Measurements from ENCODE around the gene FBXL17.

The FBXL17 gene

DNA sequence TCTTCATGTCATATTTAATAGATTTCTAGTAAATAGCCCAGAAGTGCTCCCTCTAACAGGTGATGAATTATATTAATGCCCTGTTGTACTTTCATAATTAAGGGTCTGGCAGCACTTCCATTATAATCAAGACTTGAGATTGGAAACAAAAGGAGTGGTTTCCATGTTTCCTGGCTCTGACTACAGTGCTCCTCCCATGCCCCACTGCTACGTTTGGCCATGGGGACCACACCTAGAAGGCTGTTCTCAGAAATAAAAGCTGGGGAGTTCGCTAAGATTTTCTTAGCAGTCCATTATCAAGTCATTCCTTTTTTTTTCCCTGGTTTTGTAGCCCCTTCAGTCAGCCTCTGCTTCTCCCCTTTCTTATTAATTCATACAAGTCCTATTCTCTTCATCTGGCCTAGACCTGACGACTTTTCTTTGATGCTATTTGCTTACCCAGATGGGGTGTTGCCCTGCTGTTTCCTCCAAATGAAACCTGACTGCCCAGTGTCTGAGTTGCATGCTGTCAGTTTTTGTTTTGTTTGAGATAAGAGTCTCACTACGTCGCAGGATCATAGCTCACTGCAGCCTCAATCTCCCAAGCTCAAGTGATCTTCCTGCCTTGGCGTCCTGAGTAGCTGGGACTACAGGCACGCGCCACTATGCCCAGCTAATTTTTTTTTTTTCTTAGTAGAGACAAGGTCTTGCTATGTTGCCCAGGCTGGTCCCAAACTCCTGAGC is 399.0 kb downstream of the FBXL17 start:
- no peak for DNase-seq

DNA sequence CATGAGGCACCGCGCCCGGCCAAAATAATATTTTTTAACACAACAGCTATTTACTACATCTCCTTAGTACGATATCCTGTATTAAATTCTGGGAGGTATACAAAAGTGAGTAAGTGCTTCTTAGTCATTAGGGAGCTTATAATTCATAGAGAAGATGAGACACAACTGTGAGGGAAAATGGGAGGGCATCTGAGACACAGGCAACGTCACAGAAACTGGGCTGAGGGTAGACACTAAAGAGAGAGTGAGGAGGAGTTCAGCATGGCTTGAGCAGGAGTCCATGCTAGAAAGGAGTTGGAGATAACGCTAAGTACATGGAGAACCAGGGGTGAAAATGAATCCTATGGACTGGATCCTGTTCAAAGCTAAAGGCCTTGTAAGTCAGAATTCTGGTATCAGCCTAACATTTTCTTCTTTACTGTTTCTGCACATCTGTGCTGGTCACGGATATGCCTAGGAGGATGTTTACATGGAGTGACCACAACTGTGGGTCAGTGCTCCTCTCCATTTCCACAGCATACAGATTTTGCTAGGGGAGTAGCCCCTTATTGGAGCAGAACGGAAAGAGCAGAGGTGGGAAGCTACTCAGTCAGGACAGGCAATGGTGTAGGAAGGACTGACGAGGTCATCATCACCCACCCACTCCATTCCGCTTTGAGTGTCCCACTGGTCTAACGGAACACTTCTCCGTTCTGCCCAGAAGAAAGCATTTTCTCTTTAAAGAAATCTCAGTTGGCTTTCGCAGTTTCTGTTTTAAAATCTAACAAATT is 400.8 kb downstream of the FBXL17 start:
- DNase-seq, result no peak

DNA sequence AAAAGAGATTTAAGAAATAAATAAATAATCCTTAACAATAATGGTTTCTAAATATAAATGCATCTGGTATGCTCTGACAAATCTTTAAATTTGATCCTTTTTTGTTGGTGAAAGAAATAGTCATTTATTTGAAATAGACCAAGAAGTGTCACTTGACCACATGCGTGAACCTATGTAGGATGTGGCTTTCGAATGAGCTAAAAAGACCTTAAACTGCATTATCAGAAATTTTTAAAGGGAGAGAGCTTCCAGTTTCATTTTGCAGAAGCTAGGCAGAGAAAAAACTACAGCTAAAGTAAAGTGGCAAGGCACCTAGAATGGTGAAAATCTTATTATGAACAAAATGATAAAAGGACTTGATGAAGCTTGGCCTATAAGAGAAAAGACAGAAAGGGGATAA is 402.0 kb downstream of the FBXL17 start:
- DNase-seq, result no peak

DNA sequence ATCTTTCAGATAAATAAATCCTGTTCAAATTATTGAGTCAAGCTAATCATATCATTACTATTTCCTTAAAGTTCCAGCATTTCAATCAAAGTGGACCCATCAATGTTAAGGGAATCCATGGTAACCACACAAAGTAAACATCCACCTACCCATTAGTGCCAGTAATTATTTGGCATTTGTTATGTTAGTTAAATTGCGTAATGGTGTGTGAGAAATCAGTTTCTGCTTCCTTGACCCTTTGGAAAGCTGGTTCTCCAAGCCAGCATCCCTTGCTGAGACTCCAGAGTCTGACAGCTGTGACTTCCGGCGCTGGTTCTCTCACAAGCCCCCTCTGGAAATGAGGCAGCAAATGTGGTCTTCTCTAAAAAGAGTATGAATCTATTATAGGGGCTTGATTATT is 402.6 kb downstream of the FBXL17 start:
- DNase-seq, result no peak

DNA sequence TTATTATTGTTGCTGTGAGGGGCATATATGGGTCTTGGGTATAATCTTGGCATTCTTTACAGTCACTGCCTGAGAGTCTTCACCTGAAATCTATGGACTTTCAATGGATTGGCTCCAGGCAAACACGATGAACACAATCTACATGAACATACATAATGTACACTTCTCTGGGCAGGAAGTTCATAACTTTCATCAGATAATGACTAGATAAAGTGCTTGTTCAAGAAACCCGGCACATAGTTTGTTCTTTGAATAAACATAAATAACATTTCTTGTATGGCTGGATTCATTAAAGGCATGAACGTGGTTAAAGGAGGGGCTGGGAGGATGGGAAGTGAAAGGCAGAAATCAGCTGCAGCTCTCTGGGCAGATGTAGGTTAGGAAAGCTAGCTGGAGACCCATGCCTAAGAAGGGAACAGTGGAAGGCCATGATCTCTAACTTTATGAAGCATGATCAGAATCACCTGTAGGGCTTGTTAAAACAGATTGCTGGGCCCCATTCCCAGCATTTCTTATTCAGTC is 404.3 kb downstream of the FBXL17 start:
- DNase-seq, result no peak

DNA sequence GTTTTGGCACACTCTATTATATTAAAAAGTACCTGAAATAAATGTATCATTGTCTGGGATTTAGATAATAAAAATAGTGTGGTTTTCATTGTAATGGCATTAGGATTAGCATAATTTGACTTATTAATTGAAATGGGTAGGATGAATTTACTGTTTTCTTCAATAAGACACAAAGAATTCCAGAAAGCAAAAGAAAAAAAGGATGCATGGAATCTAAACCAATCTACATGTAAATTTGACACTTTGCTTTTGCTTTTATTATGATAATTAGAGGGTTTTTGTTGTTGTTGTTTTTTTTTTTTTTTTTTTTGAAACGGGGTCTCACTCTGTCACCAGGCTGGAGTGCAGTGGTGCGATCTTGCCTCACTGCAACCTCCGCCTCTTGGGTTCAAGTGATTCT is 406.3 kb downstream of the FBXL17 start:
- DNase-seq, result no peak

DNA sequence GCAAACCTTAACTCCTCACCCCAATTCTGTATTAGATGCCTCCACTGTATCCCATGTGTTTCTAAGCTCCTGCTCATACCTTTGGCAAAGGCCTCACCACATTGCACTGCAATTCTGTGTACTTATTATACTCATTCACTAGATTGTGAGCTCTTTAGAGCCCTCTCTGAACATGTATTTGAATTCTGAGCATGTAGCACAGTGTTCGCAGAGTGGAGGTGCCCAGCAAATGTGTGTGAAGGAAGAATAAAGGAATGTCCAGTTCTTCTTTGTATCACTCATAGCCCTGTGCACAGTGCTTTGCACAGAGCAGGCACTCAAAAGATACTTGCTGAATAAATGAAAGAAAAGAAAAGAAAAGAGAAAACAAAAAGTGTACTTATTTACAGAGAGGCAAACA is 410.1 kb downstream of the FBXL17 start:
- DNase-seq, result no peak

DNA sequence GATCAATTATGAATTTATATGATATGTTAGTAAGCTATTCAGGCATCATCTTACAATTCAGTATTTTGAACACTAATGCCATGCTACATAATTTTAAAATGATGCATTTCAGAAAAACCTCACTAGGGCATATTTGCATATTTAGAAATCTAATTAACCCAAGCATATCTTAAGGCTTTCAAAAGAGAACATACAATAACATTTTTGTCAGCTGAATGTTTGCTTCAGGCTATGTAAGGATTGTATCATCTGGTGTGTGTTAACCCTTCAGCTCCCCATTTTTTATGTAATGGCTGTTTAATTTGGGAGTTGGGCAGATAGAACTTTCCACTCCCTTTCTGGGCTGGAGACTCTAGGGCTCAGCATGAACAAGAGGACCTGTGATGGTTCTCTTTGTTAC is 412.1 kb downstream of the FBXL17 start:
- no peak for DNase-seq

DNA sequence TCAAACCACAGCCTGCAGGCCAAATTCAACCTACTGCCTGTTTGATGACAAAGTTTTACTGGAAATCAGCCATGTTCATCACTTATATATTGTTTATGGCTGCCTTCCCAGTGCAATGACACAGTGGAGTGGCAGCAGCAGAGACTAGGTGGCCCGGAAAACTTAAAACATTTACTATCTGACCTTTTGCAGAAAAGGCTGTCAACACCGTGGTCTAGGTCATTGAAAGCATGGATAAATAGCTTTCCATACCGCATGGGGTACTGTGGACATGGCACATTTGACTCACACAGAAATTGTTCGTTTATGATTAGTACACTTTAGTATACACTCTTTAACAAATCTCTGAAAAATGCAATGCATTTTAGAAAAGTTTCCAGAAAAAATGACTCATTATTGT is 412.9 kb downstream of the FBXL17 start:
- DNase-seq, result no peak

DNA sequence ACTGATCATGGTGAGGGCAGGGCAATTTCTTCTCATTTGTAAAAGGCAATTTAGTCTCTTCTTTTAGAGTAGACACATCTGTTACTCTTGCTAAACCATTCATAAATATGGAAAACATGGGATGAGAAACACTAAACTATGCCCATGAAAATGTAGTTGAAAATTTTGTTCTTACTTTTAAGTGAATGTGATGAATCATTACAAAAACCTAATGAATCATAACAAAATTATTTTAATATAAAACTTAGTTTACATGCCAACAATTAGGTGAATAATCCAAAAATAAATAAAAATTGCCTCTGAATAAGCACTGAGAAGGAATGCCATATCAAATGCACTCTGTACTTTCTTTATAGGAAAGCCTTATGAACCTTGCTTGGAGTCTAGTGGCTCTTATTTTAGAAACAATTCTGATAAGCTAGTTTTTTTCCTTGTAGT is 413.5 kb downstream of the FBXL17 start:
- no peak for DNase-seq

DNA sequence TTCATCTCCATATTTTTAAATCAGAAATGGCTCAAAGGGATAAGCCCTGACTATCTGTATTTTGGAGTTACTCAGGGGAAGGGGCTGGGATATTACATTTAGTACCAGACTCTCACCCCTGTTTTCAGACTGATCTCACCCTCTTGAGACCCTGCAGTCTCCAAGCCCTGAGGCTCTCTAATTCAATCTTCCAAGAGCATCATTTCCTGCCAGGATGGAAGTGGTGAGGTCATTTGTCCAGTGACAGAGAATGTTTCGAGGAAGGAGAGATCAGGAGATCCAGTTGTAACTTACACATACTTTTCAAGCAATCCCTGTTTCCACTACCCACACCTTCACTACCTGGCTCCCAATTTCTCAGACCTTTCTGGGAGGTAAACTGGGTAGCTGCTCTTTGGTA is 415.7 kb downstream of the FBXL17 start:
- DNase-seq, result no peak

DNA sequence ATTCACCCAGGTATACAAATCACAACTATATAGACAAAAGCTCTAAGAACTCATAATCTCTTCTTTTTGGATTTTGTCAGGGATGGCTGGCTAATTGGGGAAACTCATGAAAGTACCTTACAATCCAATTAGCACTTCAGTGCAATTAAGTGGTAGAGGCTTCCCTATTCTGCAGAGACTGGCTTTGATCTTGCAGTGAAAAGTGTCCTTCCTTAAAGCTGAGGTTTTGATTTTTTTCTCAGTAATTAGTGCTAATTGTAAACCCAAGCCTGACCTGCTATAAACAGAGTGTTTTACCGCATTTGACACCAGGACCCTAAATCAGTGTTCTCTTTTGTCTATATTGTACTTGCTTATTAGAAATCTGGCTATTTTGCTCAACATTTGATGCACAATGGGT is 417.2 kb downstream of the FBXL17 start:
- no peak for DNase-seq

DNA sequence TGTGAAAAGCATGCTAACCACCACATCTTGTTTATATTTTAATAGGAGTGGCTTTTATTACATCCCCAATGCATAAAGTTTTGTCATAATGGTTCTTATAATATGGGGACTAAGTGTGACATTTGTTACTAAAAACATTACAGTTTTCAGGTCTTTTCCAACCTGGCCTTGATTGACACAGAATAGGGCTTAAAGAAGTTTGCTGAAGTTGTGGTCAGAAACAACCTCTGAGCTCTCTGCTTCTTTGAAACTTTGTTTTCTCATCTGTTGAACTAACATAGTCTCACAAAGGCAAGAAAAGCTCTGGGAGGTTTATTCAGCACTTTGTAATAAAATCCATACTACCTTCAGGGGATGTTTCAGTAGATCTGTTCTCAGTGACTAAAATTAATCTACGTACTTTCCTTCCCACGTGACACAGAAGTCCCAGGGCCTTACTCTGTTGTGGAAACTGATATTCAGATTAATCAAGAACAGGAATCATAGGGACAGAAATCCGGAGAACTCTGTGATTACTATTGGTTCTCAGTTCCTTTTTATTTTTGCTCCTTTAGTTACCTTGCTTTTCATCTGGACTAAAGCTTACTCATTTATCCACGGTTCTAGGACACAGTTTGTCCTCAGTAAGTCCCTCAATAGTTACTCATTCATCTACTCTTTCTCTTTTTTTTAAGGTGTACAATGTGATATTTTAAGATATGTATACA is 422.2 kb downstream of the FBXL17 start:
- no peak for DNase-seq

DNA sequence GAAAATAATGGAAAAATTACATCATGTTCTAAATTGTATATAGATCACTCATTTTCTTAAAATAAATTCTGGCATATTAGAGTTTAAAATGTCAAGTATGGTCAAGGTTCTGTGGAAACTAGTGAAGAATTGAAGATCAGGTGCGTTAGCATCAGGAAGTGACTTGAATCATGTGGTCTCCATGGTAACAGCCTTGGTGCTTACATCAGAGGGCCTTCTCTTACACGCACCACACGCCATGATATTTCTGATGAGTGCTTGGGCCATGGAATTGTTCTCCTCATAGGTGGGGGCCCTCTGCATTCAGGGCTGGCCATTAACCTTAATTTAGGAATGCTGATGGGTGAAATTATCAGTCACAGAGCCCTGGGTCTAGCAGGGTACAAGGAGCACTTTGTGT is 423.0 kb downstream of the FBXL17 start:
- no peak for DNase-seq

DNA sequence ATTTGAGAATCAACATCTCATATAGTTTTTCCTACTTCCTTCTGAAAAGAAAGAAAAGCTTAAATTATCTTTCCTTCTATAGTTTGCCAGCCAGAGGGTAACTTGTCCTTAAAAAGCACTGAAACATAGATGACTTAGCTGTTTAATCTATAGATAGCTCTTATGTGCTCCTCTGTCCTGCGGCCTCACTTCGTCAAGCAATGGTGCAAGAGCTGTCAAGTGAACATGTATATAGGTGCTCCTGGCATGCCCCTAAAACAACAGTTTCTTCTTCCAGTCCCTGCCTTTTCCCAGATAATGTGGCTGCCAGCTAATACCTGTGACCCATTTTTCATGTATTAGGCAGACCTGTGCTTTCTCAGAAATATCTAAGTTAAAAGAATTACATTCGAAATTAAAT is 423.5 kb downstream of the FBXL17 start:
- no peak for DNase-seq

DNA sequence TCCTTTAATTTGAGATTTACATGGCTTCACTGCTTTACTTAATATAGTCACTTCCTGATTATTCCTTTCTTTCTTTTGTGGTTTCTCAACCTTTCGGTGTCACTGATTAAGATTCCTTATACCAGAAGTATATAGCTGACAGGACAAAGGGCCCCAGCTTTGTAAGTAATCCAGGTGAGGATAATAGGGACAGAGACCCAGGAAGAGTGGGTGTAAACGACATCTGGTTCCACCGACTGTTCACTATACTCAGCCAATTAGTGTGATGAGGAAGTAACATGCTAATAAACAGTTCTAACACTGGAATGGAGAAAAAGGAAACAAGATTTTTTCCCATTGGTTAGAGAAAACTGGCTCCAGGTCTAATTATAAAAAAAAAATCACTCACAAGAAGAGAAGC is 424.8 kb downstream of the FBXL17 start:
- DNase-seq, result no peak

DNA sequence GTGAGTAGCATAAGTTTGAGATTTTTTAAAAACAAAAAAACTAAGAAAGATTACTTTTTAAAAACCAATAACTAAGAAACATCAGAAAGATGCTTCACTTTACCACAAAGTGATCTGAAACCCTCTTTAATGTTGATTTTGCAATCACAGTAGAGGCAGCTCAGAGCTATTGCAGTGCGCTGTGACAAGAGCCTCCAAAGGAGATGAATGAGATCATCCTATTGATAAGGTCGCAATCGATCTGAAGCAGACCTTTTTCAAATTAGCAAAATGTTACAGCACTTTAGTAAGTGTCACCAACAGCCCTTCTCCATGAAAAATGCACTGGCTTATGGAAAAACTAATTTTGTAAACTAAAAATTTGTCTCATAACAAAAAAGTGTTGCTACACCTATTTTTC is 426.6 kb downstream of the FBXL17 start:
- DNase-seq, result no peak

DNA sequence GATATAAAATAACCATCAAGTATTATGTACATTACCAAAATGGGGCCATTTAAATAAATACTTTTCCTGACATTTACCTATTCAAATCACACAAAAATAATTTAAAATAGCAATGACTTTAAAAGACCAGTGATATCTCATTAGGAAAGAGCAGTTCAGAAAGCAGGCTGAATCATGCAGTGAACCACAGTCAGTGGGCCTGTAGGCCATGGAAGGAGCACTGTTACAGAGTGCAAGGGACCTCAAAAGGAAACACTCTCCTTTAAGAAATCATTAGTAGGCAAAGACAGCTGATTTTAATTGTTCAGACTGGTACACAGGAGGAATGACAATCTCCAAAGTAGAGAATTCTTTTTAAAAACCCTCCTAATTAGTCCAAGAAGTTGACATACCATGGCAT is 427.6 kb downstream of the FBXL17 start:
- DNase-seq, result no peak

DNA sequence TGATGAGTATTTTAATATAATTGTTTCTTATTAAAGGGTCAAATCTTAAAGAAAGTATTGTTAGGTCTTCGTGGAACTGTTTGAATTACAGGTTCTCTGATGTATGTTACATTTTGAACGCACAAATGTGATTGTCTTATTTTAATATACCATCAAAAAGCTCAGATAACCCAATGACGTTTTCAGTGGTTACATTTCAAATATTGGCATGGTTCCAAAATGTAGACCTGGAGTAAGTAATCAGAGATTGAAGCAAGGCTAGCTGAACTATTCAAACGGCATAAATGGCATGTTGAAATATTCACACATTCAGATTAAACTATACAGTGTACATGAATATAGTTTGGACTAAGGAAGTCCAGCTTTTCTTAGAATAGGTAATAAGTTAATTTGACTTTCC is 429.4 kb downstream of the FBXL17 start:
- no peak for DNase-seq

DNA sequence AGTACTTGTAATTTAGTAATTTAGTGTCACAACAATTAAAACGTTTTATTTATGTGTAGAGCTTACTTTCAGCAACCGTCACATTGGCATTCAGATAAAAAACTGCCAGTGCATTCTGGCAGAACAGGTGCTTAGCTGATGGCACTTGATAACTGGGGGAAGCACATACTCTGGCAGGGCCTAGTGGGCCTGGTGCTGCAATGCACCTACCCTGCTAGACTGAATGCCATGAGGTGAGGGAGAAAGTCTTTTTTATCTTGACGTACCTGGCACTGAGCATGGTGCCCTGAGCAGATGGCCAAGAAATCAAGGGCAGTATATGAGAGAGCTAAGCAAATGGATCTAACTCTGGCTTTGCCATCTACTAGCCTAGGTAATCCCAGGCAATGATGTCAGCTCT is 430.6 kb downstream of the FBXL17 start:
- no peak for DNase-seq

DNA sequence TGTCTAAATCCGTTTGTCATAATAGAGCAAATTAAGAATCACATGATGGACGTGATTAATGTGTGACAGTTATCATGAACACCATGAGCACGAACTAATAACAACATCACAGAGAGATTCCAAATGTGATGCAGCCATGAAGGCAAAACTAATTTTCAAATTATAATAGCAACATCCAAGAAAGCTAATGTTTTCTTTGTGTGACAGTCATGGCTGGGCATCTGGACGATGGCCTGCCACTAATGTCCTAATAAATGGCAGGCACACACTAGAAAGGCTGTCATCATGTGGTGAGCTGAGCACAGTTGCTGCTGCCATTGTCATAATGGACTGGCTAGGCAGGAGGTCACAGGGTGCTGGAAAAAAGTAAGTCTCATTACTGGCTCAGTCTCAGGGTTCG is 431.1 kb downstream of the FBXL17 start:
- no peak for DNase-seq

DNA sequence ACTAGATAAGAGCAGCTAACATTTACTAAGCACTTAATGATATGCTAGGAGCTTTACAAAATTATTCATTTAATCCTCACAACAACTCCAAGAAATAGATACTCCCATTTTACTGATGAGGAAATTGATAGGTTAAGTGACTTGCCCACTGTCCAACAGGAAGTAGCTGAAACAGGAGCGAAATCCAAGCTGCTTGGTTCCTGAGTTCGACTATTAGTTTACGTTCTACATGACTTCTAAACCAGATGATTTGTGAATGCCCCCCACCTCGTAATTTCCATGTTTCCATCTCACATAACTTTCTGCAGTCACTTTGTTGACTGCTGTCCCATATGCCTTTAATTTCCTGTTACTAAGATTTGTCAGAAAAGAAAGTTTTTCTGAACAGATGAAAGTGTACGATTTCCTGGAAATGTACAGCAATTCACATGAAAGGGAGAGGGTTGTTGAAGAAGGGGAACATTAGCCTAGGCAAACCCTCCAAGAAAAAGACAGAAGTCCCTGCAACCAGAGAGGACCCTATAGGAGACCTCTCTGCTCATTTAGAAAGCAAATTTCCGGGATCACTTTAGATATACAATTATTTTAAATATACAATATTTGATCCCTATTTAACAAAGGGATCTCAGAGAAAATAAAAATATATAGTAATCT is 432.1 kb downstream of the FBXL17 start:
- DNase-seq, result no peak

DNA sequence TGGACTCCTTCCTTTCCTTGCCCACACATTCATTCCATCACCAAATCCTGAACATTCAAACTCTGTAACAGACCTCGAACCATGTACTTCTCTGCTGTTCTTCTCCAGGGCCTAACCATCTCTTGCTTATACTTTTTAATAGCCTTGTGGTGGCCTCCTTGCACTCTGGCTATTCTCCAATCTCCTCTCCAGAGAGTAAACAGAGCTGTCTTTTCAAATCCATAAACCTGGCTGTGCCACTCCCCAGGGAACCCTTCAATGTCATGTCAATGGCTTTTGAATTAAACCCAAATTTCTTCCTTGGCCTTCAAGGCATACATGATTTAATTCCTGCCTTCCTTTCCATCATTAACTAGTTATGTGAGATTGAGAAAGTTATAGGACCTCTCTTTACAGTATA is 433.5 kb downstream of the FBXL17 start:
- DNase-seq, result no peak
